Measurements from ENCODE around the gene COX14.

Gene COX14

DNA sequence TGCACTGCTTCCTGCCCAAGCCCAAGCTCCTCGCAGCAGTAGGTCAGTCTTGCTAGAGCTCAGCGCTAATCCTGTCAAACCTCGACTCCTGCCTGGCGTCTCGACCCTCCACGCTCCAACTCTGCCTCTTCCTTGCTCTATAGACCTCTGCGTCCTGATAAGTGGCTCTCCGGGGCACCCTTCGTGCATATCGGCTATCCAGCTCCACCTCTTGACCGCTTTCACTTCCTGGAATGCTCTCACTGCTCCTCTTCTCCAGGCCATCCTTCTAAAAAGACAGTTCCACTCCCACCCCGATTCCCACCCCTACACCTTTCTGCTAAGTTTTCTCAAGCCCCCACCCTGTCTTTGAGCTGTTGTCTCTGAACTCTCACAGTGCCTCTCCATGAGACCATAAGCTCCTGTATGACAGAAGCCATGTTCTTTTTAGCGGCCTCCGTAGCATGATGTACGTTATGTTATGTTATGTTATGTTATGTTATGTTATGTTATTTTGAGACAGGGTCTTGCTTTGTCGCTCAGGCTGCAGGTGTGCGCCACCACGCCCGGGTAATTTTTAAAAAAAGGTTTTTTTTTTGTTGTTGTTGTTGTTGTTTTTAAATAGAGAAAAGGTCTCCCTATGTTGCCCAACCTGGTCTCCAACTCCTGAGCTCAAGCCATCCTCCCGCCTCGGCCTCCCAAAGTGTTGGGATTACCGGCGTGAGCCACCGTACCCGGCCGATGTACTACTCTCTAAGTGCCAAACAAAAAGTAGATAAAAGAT is 601 bp downstream of the COX14 start:
- TF ChIP-seq, protein P1, sequence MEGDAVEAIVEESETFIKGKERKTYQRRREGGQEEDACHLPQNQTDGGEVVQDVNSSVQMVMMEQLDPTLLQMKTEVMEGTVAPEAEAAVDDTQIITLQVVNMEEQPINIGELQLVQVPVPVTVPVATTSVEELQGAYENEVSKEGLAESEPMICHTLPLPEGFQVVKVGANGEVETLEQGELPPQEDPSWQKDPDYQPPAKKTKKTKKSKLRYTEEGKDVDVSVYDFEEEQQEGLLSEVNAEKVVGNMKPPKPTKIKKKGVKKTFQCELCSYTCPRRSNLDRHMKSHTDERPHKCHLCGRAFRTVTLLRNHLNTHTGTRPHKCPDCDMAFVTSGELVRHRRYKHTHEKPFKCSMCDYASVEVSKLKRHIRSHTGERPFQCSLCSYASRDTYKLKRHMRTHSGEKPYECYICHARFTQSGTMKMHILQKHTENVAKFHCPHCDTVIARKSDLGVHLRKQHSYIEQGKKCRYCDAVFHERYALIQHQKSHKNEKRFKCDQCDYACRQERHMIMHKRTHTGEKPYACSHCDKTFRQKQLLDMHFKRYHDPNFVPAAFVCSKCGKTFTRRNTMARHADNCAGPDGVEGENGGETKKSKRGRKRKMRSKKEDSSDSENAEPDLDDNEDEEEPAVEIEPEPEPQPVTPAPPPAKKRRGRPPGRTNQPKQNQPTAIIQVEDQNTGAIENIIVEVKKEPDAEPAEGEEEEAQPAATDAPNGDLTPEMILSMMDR (IDR thresholded peaks at IDR 0.05), result no peak

DNA sequence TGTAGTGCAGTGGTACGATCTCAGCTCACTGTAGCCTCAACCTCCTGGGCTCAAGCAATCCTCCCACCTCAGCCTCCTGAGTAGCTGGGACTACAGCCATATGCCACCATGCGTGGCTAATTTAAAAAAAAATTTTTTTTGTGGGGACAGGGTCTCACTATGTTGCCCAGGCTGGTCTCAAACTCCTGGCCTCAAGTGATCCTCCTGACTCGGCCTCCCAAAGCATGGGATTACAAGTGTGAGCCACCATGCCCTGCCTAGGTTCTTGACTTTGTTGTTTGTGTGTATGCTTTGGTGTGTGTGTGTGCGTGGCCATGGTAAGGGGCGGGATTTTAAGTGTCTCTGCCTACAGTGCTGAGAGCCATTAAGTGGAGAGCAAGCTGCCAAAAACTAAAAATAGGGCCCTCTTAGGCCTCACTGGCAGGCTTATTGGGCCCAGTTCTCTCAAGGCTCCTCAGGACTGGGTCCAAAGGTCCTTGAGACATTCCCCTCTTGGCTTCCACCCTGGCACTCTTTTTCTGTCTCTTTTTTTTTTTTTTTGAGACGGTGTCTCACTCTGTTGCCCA is 5.1 kb downstream of the COX14 start:
- TF ChIP-seq, protein P1 (IDR thresholded peaks at IDR 0.05), result no peak

DNA sequence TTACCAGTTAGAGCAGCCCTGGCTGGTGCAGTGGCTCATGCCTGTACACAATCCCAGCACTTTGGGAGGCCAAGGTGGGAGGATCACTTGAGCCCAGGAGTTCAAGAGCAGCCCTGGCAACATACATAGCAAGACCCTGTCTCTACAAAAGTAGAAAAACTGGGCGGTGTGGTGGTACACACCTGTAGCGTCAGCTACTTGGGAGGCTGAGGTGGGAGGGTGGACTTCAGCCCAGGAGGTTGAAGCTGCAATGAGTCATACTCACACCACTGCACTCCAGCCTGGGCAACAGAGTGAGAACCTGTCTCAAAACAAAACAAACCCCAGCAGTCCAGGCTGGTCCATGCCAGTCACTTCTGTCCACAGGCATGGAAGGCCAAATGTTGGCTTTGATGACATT is 7.4 kb downstream of the COX14 start:
- TF ChIP-seq, protein P1 (IDR thresholded peaks at IDR 0.05), result no peak

DNA sequence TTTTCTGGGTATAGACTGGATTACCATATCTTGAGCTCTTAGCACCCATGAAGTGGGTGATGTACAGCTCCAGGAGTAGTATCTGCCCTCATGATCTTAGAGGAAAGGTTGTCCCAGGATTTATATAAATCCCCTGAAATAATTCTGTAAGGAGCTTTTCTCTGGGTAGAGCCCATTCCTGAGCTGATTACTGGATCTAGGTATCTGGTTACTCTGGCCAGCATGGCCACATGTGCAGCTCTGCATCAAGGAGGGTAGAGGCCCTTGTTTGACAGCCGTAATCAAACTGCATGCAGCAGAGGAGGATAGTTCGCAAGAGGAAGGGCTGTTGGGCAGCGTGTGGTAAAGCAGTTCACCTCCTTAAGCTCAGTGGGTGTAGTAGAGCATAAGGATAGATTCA is 8.5 kb downstream of the COX14 start:
- TF ChIP-seq, protein P1 (IDR thresholded peaks at IDR 0.05), result no peak

DNA sequence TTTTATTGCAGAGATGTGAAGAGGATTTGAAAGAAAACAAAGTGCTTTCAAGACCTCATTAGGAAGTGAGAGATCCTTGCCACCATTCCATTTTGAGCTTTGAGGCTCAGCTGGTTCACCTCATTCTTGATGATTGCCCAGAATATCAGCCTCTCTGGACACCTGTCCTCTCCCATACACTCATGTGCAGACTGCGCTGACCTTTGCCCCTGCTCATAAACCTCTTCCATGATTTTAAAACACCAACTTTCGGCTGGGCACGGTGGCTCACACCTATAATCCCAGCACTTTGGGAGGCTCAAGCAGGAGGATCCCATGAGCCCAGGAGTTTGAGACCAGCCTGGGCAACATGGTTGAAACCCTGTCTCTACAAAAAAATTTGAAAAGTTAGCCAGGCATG is 8.9 kb downstream of the COX14 start:
- TF ChIP-seq, protein P1 (IDR thresholded peaks at IDR 0.05), result no peak

DNA sequence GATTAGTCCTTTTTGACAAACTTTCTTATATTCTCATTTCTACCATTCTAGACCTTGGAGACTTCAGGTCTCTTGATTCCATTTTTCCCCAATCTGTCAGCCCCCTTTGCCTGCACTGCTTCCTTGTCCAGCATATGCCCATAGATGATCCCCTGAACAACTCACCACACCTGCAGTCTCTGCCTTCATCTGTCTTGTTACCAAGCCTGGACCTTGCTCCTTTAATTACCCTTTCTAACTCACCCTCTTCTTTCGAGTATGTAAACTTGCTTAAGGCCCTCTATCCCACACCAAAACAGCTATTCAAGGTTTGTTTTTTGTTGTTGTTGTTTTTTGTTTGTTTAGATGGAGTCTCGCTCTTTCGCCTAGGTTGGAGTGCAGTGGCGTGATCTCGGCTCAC is 9.6 kb downstream of the COX14 start:
- TF ChIP-seq, protein P1 (IDR thresholded peaks at IDR 0.05), result no peak

DNA sequence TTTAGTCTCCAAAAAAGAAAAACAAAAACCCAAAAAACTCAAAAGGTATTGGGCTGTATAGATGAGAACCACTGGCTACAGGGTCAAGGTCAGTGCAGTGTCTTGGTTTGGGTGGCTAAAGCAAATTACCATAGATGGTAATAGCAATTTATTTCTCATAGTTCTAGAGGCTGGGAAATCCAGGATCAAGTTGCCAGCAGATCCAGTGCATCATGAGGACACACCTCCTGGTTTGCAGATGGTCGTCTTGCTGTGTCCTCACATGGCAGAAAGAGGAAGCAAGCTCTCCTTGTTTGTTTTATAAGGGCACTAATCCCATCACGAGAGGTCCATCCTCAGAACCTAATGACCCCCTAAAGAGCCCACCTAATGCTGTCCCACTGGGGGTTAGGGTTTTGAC is 11.2 kb downstream of the COX14 start:
- TF ChIP-seq, protein P1 (IDR thresholded peaks at IDR 0.05), result no peak
